Tibial artery (tissue), 4 donors: ENCODE measurements around the gene LRBA.

ENCODE experiments used
- DNase-seq, 2 donors: peaks; one replicate each; pipeline ENCODE4 v3.0.0-alpha.2; 2019
- H3K27ac ChIP-seq, 2 donors: fragments of 200-600 bp; sonication (generic) in 1 of 2; 1 replicate in 1 of 2; 2 replicates in 1 of 2; pipeline ENCODE4 v1.5.1; 2018 to 2019; ENCODE audit warnings: mild to moderate bottlenecking in 1 of 2
- H3K27me3 ChIP-seq, 2 donors: fragments of 200-600 bp; sonication (generic) in 1 of 2; one replicate each; pipeline versions ENCODE4 v1.5.1 to v1.6.0; 2016 to 2019
- H3K36me3 ChIP-seq, 3 donors: fragments of 200-600 bp; sonication (generic) in 2 of 3; one replicate each; pipeline ENCODE4 v1.5.1; 2016 to 2019; ENCODE audit warnings: mild to moderate bottlenecking in 2 of 3
- H3K4me1 ChIP-seq, 4 donors: fragments of 200-600 bp; sonication (generic) in 2 of 4; 1 replicate in 3 of 4; 2 replicates in 1 of 4; pipeline ENCODE4 v1.5.1; 2016 to 2019
- H3K4me3 ChIP-seq, 2 donors: fragments of 200-600 bp; sonication (generic) in 1 of 2; 1 replicate in 1 of 2; 2 replicates in 1 of 2; pipeline ENCODE4 v1.5.1; 2018 to 2019; ENCODE audit warnings: mild to moderate bottlenecking in 2 of 2
- H3K9me3 ChIP-seq, 3 donors: fragments of 200-600 bp; sonication (generic) in 1 of 3; one replicate each; pipeline ENCODE4 v1.5.1; 2016 to 2019
- CTCF ChIP-seq, 2 experiments: fragments of 200-600 bp in 1 of 2; fragments of 450-650 bp in 1 of 2; IDR thresholded peaks; one replicate each; pipeline ENCODE4 v1.5.1; 2017 to 2019; ENCODE audit warnings: antibody characterized with exemption in 2 of 2, mild to moderate bottlenecking in 1 of 2, moderate library complexity in 1 of 2
- intact Hi-C: fragments of 100-400 bp; cut with DNase I; formaldehyde crosslinking; loops from one replicate; pipeline ENCODE4 v1.15.0; 2023; ENCODE audit warnings: low total_unique reads

Gene LRBA

GRCh38 chr4:150862829-150863228, 152.3 kb downstream of the LRBA start:
- Histone ChIP-seq H3K9me3 (no peaks in the 10 kb centered on the region), H3K36me3 (no peaks in the 10 kb centered on the region), H3K27me3 (no peaks in the 10 kb centered on the region), H3K4me3 (no peak overlapping the region), H3K27ac (no peak overlapping the region), H3K4me1 (no peaks in the 10 kb centered on the region)
- intact Hi-C loops, result loop anchor here (10.0 kb wide), 1 partner anchor 878 kb away; no protein-coding TSS in a partner anchor
- no peak for TF ChIP-seq CTCF (IDR thresholded peaks at IDR 0.05)
- DNase-seq, result no peak

DNA sequence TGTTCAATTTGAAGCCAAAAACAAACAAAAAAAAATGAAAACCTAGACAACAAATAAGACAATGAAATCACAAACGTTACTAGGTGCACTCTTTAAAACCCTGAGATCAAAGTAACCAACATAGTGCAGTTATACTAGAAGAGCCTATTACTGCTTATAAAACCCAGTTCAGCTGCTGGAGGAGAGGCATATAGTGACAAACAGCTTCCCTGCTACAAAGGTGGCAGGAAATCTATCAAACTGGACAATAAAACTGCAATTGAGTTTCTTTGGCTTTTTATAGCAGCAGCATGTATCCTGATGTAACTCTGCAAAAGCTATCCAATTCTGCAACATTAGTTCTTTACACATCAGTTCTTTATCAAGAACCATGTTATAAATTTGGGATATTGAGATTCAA, 155.6 kb downstream of the LRBA start:
- Histone ChIP-seq H3K27ac (no peak overlapping the region), H3K9me3 (no peaks in the 10 kb centered on the region), H3K4me1 (no peaks in the 10 kb centered on the region), H3K27me3 (no peaks in the 10 kb centered on the region), H3K36me3 (no peaks in the 10 kb centered on the region), H3K4me3 (no peak overlapping the region)
- DNase-seq, result no peak
- intact Hi-C loops, result no loop called here
- no peak for TF ChIP-seq CTCF (IDR thresholded peaks at IDR 0.05)

- intact Hi-C loops, result no loop called here
- H3K9me3 ChIP-seq, result no peaks in the 10 kb centered on the region
- no peaks in the 10 kb centered on the region for H3K4me1 ChIP-seq
- no peak overlapping the region for H3K27ac ChIP-seq
- peaks cover 0 to 13% (median 13%) of the 10 kb centered on the region in 3 donors for H3K36me3 ChIP-seq
- no peak for DNase-seq
- H3K4me3 ChIP-seq, result no peak overlapping the region
- TF ChIP-seq CTCF (IDR thresholded peaks at IDR 0.05), result no peak
- no peaks in the 10 kb centered on the region for H3K27me3 ChIP-seq
These were observed 159.0 kb downstream of the LRBA start for GRCh38 chr4:150855981-150856510.

GRCh38 chr4:150854600-150854999, 160.5 kb downstream of the LRBA start:
- no peak overlapping the region for H3K27ac ChIP-seq
- H3K27me3 ChIP-seq, result no peaks in the 10 kb centered on the region
- TF ChIP-seq CTCF (IDR thresholded peaks at IDR 0.05), result no peak
- no peaks in the 10 kb centered on the region for H3K4me1 ChIP-seq
- H3K4me3 ChIP-seq, result no peak overlapping the region
- H3K9me3 ChIP-seq, result no peaks in the 10 kb centered on the region
- peaks cover 0 to 14% (median 14%) of the 10 kb centered on the region in 3 donors for H3K36me3 ChIP-seq
- DNase-seq, result no peak
- intact Hi-C loops, result no loop called here

DNA sequence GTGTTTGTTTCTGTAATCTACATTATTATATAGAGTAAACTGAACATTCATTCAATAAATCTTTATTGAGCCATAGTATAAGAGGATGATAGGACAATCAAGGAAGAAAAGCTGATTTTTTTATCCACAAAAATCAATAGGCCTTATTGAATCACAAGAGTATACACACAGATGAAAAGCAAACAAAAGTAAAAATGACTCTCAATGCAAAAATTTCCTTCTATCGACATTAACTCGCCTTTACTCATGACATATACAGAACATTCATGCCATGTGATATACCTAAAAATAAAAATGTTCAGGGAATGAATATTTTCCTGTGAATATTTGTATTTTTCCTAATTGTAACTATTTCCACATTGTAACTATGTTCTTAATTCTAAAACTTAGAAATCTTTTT, 161.2 kb downstream of the LRBA start:
- H3K4me3 ChIP-seq, result no peak overlapping the region
- DNase-seq, result no peak
- no peaks in the 10 kb centered on the region for H3K27me3 ChIP-seq
- H3K27ac ChIP-seq, result no peak overlapping the region
- peaks cover 0 to 21% (median 20%) of the 10 kb centered on the region in 3 donors for H3K36me3 ChIP-seq
- H3K9me3 ChIP-seq, result no peaks in the 10 kb centered on the region
- no peak for TF ChIP-seq CTCF (IDR thresholded peaks at IDR 0.05)
- H3K4me1 ChIP-seq, result no peaks in the 10 kb centered on the region
- intact Hi-C loops, result no loop called here

GRCh38 chr4:150852216-150852615, 162.9 kb downstream of the LRBA start:
- TF ChIP-seq CTCF (IDR thresholded peaks at IDR 0.05), result no peak
- Histone ChIP-seq H3K9me3 (no peaks in the 10 kb centered on the region), H3K27me3 (no peaks in the 10 kb centered on the region), H3K36me3 (peaks cover 5 to 31% (median 30%) of the 10 kb centered on the region in 3 donors), H3K4me3 (no peak overlapping the region), H3K4me1 (no peaks in the 10 kb centered on the region), H3K27ac (no peak overlapping the region)
- DNase-seq, result no peak
- intact Hi-C loops, result no loop called here
